HUES48 (cell line): ENCODE results near the gene KIR2DL3.
"Not testable (repeated sequence)": the region's sequence is repeated elsewhere in the genome, so short reads cannot be mapped to it uniquely, and the experiment has no call there.

Source experiments
- H3K27ac ChIP-seq: one replicate; pipeline ENCODE4 v1.7.0; 2013; ENCODE audit warnings: low read depth, low read length, inconsistent platforms
- H3K27me3 ChIP-seq: 2 replicates; pipeline ENCODE4 v1.6.1; 2013; ENCODE audit warnings: mild to moderate bottlenecking, low read length; ENCODE audit not compliant: control insufficient read depth, insufficient read depth
- H3K36me3 ChIP-seq: 2 replicates; pipeline ENCODE4 v1.6.1; 2013; ENCODE audit warnings: low read length; ENCODE audit not compliant: control insufficient read depth, insufficient read depth
- H3K4me1 ChIP-seq: 2 replicates; pipeline ENCODE4 v1.6.1; 2013; ENCODE audit warnings: mild to moderate bottlenecking, low read length; ENCODE audit not compliant: control insufficient read depth, insufficient read depth
- H3K4me3 ChIP-seq: 2 replicates; pipeline ENCODE4 v1.5.1; 2013; ENCODE audit warnings: mild to moderate bottlenecking, low read depth, low read length
- H3K9ac ChIP-seq: 2 replicates; pipeline ENCODE4 v1.6.1; 2013; ENCODE audit warnings: mild to moderate bottlenecking, low read depth, low read length, moderate library complexity
- H3K9me3 ChIP-seq: 2 replicates; pipeline ENCODE4 v1.6.1; 2013; ENCODE audit warnings: low read length; ENCODE audit not compliant: control insufficient read depth, insufficient read depth

The KIR2DL3 gene

DNA sequence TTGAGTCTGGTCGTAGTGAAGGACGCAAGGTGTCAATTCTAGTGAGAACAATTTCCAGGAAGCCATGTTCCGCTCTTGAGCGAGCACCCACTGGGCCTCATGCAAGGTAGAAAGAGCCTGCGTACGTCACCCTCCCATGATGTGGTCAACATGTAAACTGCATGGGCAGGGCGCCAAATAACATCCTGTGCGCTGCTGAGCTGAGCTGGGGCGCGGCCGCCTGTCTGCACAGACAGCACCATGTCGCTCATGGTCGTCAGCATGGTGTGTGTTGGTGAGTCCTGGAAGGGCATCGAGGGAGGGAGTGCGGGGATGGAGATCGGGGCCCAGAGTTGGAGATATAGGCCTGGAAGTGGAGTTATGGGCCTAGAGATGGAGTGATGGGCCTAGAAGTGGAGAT lies at the start of gene KIR2DL3:
KIR2DL3 (plus strand) TSS at position 208 of the 400 bp plus-strand sequence; CDS start at position 241, 33 bp downstream.
- H3K9me3 ChIP-seq: peaks cover 75% of the 10 kb centered on the region
- not testable (repeated sequence) for H3K36me3 ChIP-seq, H3K4me1 ChIP-seq, H3K4me3 ChIP-seq, H3K27ac ChIP-seq, H3K27me3 ChIP-seq, H3K9ac ChIP-seq

DNA sequence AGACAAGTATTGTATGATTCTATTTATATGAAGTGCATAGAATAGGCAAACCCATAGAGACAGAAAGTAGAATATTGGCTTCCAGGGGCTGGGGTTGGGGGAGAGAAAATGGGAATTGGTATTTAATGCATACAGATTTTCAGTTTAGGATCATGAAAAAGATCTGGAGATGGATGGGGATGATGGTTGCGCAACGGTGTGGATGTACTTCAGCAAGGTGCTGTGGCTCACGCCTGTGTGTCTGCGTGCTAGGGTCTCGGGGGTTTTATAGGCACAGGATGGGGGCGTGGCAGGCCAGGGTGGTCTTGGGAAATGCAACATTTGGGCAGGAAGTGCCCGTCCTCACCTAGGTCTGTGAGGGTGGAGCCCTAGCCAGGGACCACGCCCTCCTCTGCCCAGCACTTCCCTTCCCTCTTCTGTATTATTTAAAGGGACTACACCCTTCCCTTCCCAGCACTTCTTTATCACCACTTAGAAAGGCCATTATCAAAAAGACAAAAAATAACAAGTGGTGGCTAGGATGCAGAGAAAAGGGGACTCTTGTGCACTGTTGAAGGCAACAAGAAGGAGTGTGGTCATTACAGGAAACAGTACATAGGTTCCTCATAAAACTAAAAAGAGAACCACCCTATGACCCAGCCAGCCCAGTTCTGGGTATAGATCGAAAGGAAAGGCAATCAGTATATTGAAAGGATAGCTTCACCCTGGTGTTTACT lies 46.6 kb upstream of the KIR2DL3 start:
- Histone ChIP-seq H3K4me3 (no peak overlapping the region), H3K27me3 (no peaks in the 10 kb centered on the region), H3K9me3 (peaks cover 74% of the 10 kb centered on the region), H3K9ac (no peak overlapping the region), H3K36me3 (no peaks in the 10 kb centered on the region), H3K4me1 (no peaks in the 10 kb centered on the region), H3K27ac (no peak overlapping the region)

DNA sequence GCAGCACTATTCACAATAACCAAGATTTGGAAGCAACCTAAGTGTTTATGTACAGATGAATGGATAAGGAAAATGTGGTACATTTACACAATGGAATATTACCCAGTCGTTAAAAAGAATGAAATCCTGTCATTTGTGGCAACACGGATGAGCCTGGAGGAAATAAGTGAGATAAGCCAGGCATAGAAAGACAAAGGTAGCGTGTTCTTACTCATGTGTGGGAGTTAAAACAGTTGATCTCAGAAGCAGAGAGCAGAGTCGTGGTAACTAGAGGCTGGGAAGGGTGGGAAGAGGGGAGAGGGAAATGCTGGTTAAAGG lies 46.1 kb upstream of the KIR2DL3 start:
- H3K27ac ChIP-seq: no peak overlapping the region
- no peak overlapping the region for H3K4me3 ChIP-seq
- H3K36me3 ChIP-seq: no peaks in the 10 kb centered on the region
- peaks cover 71% of the 10 kb centered on the region for H3K9me3 ChIP-seq
- no peaks in the 10 kb centered on the region for H3K27me3 ChIP-seq
- H3K4me1 ChIP-seq: no peaks in the 10 kb centered on the region
- no peak overlapping the region for H3K9ac ChIP-seq

DNA sequence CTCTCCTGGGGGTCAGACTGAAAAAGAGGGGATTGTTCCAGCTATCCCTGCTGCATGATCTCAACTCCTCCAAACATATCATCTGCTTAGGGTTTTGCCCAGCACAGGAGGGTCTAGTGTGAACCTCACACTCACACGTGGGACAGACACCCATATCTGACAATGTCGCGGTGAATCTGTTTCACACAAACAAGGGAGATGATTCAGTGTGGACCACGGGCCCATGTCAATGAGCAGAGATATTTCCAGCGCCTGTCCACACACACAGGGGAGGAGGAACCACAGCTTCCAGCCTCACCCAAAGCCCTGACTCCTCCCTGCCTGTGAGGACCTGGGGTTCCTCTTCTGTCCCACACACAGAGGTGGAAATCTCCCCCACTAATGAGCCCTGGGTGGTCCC lies 43.7 kb upstream of the KIR2DL3 start:
- Histone ChIP-seq H3K27me3 (no peaks in the 10 kb centered on the region), H3K4me3 (no peak overlapping the region), H3K9me3 (peaks cover 62% of the 10 kb centered on the region), H3K4me1 (no peaks in the 10 kb centered on the region), H3K36me3 (no peaks in the 10 kb centered on the region), H3K9ac (no peak overlapping the region), H3K27ac (no peak overlapping the region)

DNA sequence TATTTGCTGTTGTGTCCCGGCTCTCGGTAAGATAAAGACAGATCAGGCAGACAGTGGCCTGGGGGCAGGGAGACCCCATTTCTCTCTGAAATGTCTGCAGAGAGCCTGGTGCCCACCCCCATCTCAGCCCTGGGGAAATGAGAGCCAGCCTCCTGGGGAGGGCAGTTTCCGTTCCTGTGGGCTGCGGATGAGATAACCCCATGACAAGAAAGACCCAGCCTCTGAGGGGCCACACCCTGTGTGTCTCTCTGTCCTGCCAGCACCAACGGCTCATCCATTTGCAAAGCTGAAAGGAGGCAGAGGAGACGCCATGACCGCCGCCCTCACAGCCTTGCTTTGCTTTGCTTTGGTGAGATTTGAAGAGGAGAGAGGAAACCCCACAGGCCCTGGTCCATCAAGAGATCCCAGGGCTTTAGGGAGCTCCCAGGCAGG lies 42.2 kb upstream of the KIR2DL3 start:
- H3K27ac ChIP-seq: no peak overlapping the region
- peaks cover 67% of the 10 kb centered on the region for H3K9me3 ChIP-seq
- no peaks in the 10 kb centered on the region for H3K4me1 ChIP-seq
- no peaks in the 10 kb centered on the region for H3K36me3 ChIP-seq
- no peak overlapping the region for H3K4me3 ChIP-seq
- H3K27me3 ChIP-seq: no peaks in the 10 kb centered on the region
- no peak overlapping the region for H3K9ac ChIP-seq

DNA sequence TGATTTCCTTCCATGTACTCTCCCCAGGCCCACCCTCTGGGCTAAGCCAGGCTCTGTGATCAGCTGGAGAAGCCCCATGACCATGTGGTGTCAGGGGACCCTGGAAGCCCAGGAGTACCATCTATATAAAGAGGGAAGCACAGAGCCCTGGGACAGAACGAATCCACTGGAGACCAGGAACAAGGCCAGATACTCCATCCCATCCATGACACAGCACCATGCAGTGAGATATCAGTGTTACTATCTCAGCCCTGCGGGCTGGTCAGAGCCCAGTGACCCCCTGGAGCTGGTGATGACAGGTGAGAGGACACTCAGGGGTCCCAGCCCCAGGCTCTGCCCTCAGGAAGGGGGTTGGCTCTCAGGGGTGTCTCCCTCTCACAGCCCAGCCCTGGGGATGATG lies 41.5 kb upstream of the KIR2DL3 start:
- Histone ChIP-seq H3K36me3 (no peaks in the 10 kb centered on the region), H3K9ac (no peak overlapping the region), H3K9me3 (peaks cover 67% of the 10 kb centered on the region), H3K27me3 (no peaks in the 10 kb centered on the region), H3K27ac (no peak overlapping the region), H3K4me3 (no peak overlapping the region), H3K4me1 (no peaks in the 10 kb centered on the region)

DNA sequence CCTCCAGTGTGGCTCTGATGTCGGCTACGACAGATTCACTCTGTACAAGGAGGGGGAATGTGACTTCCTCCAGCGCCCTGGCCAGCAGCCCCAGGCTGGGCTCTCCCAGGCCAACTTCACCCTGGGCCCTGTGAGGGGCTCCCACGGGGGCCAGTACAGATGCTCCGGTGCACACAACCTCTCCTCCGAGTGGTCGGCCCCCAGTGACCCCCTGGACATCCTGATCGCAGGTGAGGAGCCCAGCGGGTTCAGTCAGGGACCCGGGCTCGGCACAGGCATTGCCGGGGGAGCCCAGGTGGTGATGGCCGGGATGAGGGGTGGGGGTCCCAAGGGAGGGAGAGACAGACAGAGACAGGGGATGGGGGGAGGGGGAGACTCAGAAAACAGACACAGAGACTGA lies 40.6 kb upstream of the KIR2DL3 start:
- H3K4me1 ChIP-seq, H3K27me3 ChIP-seq, H3K27ac ChIP-seq, H3K36me3 ChIP-seq, H3K9ac ChIP-seq, H3K4me3 ChIP-seq: not testable (repeated sequence)
- H3K9me3 ChIP-seq: peaks cover 62% of the 10 kb centered on the region

DNA sequence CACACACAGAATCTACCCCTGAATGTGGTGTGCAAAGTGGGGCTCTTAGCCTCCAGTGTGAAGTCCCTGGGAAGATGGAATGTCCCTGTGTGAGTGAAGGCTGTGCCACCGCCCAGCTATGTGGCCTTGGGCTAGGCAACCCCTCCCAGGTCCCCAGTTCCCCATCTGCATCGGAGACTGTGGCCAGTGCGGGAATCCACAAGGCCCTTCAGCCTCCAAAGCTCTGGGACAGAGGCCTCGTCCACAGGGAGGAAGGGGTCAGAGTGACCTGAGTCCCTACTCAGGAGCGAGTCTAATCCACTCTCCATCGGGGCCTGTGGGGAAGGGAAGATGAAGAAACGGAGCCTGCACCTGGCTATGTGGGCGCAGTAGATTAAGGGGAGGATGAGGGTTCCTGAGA lies 33.4 kb upstream of the KIR2DL3 start:
- Histone ChIP-seq H3K27ac (no peak overlapping the region), H3K36me3 (no peaks in the 10 kb centered on the region), H3K9me3 (peaks cover 76% of the 10 kb centered on the region), H3K9ac (no peak overlapping the region), H3K4me3 (no peak overlapping the region), H3K4me1 (no peaks in the 10 kb centered on the region), H3K27me3 (no peaks in the 10 kb centered on the region)

DNA sequence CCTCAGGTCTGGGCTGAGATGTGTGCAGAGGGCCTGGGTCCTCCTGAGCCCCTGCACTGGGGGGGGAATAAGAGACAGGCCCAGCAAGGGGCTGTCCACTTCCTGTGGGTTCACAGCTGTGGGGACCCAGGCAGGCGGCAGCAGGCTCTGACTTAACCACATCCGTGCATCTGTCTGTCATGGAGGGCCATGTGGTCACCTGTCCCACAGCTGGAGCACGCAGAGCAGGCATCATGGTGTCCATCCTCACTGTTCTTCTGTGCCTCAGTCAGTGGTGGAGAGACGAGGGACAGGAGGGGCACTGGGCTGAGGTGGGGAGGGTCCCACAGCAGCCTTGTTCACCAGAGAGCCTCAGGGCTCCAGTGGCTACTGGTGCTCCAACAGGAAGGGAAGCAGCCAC lies 30.4 kb upstream of the KIR2DL3 start:
- H3K9me3 ChIP-seq: peaks cover 72% of the 10 kb centered on the region
- no peak overlapping the region for H3K4me3 ChIP-seq
- no peak overlapping the region for H3K9ac ChIP-seq
- H3K27me3 ChIP-seq: no peaks in the 10 kb centered on the region
- H3K27ac ChIP-seq: no peak overlapping the region
- no peaks in the 10 kb centered on the region for H3K36me3 ChIP-seq
- no peaks in the 10 kb centered on the region for H3K4me1 ChIP-seq

DNA sequence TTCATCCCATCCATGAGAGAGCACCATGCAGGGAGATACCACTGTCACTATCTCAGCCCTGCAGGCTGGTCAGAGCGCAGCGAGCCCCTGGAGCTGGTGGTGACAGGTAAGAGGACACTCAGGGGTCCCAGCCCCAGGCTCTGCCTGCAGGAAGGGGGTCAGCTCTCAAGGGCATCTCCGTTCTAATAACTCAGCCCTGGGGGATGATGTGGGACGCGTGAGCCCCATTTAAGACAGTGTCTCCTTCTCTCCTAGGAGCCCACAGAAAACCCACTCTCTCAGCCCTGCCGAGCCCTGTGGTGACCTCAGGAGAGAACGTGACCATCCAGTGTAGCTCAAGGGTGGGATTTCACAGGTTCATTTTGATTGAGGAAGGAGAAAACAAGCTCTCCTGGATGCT lies 29.5 kb upstream of the KIR2DL3 start:
- Histone ChIP-seq H3K4me1 (no peaks in the 10 kb centered on the region), H3K4me3 (no peak overlapping the region), H3K9ac (no peak overlapping the region), H3K27ac (no peak overlapping the region), H3K27me3 (no peaks in the 10 kb centered on the region), H3K9me3 (peaks cover 69% of the 10 kb centered on the region), H3K36me3 (no peaks in the 10 kb centered on the region)

DNA sequence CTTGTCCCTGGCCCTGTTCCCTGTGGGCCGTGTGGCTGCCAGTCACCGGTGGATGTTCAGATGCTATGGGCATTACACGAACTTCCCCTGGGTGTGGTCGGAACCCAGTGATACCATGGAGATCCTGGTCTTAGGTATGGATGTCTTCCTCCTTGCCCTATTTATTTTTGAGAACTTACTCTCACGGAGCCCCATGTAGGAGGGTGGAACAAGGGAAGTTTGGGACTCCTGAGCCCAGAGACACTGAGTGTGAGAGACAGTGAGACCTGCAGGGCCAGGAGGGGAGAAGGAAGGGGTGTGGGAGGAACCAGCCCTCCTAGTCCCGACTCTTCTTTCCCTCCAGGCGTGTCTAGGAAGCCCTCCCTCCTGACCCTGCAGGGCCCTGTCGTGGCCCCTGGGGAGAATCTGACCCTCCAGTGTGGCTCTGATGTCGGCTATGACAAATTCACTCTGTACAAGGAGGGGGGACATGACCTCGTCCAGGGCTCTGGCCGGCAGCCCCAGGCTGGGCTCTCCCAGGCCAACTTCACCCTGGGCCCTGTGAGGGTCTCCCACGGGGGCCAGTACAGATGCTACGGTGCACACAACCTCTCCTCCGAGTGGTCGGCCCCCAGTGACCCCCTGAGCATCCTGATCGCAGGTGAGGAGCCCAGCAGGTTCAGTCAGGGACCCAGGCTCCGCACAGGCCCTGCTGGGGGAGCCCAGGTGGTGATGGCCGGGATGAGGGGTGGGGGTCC lies 28.9 kb upstream of the KIR2DL3 start:
- Histone ChIP-seq H3K4me3 (no peak overlapping the region), H3K27me3 (no peaks in the 10 kb centered on the region), H3K9ac (no peak overlapping the region), H3K9me3 (peaks cover 67% of the 10 kb centered on the region), H3K4me1 (no peaks in the 10 kb centered on the region), H3K36me3 (no peaks in the 10 kb centered on the region), H3K27ac (no peak overlapping the region)
